ENCODE data around the gene ZNF423. TPM values are rescaled to one million over a fixed set of nuclear protein-coding genes. Genes with fewer than 3 reads are reported as not detected.

The ZNF423 gene
- total RNA-seq, 4 donors from 2014 or later: 7.0 to 19.7 (median 8.4) TPM

- H3K27me3 ChIP-seq: no peaks in the 10 kb centered on the region
- no peak overlapping the region for H3K4me3 ChIP-seq
- no peak overlapping the region for H3K27ac ChIP-seq
- TF ChIP-seq POLR2A (IDR thresholded peaks at IDR 0.05) (no peak), EP300 (IDR thresholded peaks at IDR 0.05) (no peak), CTCF (IDR thresholded peaks at IDR 0.05) (no peak), POLR2AphosphoS5 (IDR thresholded peaks at IDR 0.05) (no peak)
- peaks cover 0 to 21% (median 0%) of the 10 kb centered on the region in 3 donors for H3K4me1 ChIP-seq
- WGBS, 2 donors (ENCODE audit: low coverage in 1 of 2): 86 to 90% methylated on average over 1 of the region's 1 CpG
- no peaks in the 10 kb centered on the region for H3K36me3 ChIP-seq
- no peaks in the 10 kb centered on the region for H3K9me3 ChIP-seq
- no peak for ATAC-seq
Observed at GRCh38 chr16:49587511-49587910, 268.4 kb downstream of the ZNF423 start.

GRCh38 chr16:49586466-49587450 lies 269.2 kb downstream of the ZNF423 start:
- Histone ChIP-seq H3K27ac (peak overlapping the region in 3 of 4 donors; percentile 17 to 45 (median 31)), H3K9me3 (no peaks in the 10 kb centered on the region), H3K27me3 (no peaks in the 10 kb centered on the region), H3K36me3 (no peaks in the 10 kb centered on the region), H3K4me3 (peak overlapping the region in 1 of 2 donors; percentile 4), H3K4me1 (peaks cover 0 to 21% (median 0%) of the 10 kb centered on the region in 3 donors)
- 61% methylated on average over 9 to 17 of the region's 28 CpGs for WGBS, 2 donors (ENCODE audit: low coverage in 1 of 2)
- TF ChIP-seq POLR2AphosphoS5 (IDR thresholded peaks at IDR 0.05): no peak
- TF ChIP-seq CTCF (IDR thresholded peaks at IDR 0.05): no peak
- TF ChIP-seq EP300 (IDR thresholded peaks at IDR 0.05): no peak
- TF ChIP-seq POLR2A (IDR thresholded peaks at IDR 0.05): no peak
- peak; percentile 39 for ATAC-seq

GRCh38 chr16:49585143-49585832 lies 270.6 kb downstream of the ZNF423 start:
- no peak for TF ChIP-seq POLR2AphosphoS5 (IDR thresholded peaks at IDR 0.05)
- TF ChIP-seq EP300 (IDR thresholded peaks at IDR 0.05): no peak
- TF ChIP-seq POLR2A (IDR thresholded peaks at IDR 0.05): no peak
- no peak for TF ChIP-seq CTCF (IDR thresholded peaks at IDR 0.05)
- no peaks in the 10 kb centered on the region for H3K9me3 ChIP-seq
- H3K36me3 ChIP-seq: no peaks in the 10 kb centered on the region
- no peak overlapping the region for H3K4me3 ChIP-seq
- 81 to 86% methylated on average over 5 to 6 of the region's 11 CpGs for WGBS, 2 donors (ENCODE audit: low coverage in 1 of 2)
- no peak overlapping the region for H3K27ac ChIP-seq
- peaks cover 0 to 21% (median 0%) of the 10 kb centered on the region in 3 donors for H3K4me1 ChIP-seq
- no peaks in the 10 kb centered on the region for H3K27me3 ChIP-seq
- no peak for ATAC-seq

- TF ChIP-seq POLR2AphosphoS5 (IDR thresholded peaks at IDR 0.05) (no peak), CTCF (IDR thresholded peaks at IDR 0.05) (no peak), EP300 (IDR thresholded peaks at IDR 0.05) (no peak), POLR2A (IDR thresholded peaks at IDR 0.05) (no peak)
- no peak for ATAC-seq
- 77 to 90% methylated on average over 3 of the region's 3 CpGs for WGBS, 2 donors (ENCODE audit: low coverage in 1 of 2)
Observed at GRCh38 chr16:49583911-49584310, 272.0 kb downstream of the ZNF423 start.

More at GRCh38 chr16:49583911-49584310, 272.0 kb downstream of the ZNF423 start:
- H3K27me3 ChIP-seq: no peaks in the 10 kb centered on the region
- H3K27ac ChIP-seq: no peak overlapping the region
- no peak overlapping the region for H3K4me3 ChIP-seq
- no peaks in the 10 kb centered on the region for H3K9me3 ChIP-seq
- peaks cover 0 to 27% (median 0%) of the 10 kb centered on the region in 3 donors for H3K4me1 ChIP-seq
- no peaks in the 10 kb centered on the region for H3K36me3 ChIP-seq
